GM10248 (cell line): Measurements from ENCODE around the gene UBE2QL1.
A peak's percentile ranks its signal among the peaks of the same experiment; 100 is the strongest.

ENCODE experiments used
- CTCF ChIA-PET: fragments of 300-600 bp; sonication (Branson Sonifier 250); formaldehyde crosslinking; extraction: SDS; loops from one replicate; lab custom pipeline; 2021; ENCODE audit warnings: antibody characterized with exemption; lab: Yijun Ruan, JAX
- POLR2A ChIA-PET: fragments of 350-650 bp; sonication (Branson Sonifier 250); formaldehyde crosslinking; extraction: SDS; loops from one replicate; lab custom pipeline; 2020; ENCODE audit warnings: antibody characterized with exemption; lab: Yijun Ruan, JAX
- DNase-seq: peaks from one replicate; pipeline ENCODE4 v3.0.0; 2012; ENCODE audit errors: extremely low spot score
- TF ChIP-seq, protein P1 (sequence below): IDR thresholded peaks from 2 replicates; pipeline ENCODE4 v1.5.1; 2012; ENCODE audit warnings: mild to moderate bottlenecking, low read depth; ENCODE audit errors: extremely low read depth, missing control alignments, control extremely low read depth

UBE2QL1 gene

DNA sequence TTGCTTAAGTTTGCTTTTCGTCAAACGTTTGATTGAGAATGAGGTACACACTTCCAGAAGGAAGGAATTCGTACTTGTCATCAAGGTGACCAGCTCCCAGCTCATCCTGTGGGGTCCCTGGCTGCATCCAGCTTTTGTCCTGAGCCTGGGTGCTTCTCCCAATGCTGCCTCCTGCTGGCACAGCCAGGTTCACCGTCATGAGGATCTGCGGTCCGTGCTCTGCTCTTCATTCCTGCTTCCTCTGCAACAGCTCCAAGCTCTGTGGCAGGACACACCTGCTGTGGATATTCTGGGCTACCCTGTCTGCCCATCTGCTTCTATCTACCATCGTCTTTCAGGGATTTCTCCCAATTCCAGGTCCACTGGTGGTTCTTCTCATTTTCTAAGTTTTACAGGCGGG, 13.3 kb upstream of the UBE2QL1 start:
- DNase-seq: no peak
- CTCF ChIA-PET: interaction anchor here (1.0 to 1.4 kb wide), 4 partner anchors 9 to 59 kb away, joined by 3 to 5 read pairs (median 4); no protein-coding TSS in a partner anchor
- TF ChIP-seq, protein P1, sequence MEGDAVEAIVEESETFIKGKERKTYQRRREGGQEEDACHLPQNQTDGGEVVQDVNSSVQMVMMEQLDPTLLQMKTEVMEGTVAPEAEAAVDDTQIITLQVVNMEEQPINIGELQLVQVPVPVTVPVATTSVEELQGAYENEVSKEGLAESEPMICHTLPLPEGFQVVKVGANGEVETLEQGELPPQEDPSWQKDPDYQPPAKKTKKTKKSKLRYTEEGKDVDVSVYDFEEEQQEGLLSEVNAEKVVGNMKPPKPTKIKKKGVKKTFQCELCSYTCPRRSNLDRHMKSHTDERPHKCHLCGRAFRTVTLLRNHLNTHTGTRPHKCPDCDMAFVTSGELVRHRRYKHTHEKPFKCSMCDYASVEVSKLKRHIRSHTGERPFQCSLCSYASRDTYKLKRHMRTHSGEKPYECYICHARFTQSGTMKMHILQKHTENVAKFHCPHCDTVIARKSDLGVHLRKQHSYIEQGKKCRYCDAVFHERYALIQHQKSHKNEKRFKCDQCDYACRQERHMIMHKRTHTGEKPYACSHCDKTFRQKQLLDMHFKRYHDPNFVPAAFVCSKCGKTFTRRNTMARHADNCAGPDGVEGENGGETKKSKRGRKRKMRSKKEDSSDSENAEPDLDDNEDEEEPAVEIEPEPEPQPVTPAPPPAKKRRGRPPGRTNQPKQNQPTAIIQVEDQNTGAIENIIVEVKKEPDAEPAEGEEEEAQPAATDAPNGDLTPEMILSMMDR: peak; percentile 27
- POLR2A ChIA-PET: no interaction called here

DNA sequence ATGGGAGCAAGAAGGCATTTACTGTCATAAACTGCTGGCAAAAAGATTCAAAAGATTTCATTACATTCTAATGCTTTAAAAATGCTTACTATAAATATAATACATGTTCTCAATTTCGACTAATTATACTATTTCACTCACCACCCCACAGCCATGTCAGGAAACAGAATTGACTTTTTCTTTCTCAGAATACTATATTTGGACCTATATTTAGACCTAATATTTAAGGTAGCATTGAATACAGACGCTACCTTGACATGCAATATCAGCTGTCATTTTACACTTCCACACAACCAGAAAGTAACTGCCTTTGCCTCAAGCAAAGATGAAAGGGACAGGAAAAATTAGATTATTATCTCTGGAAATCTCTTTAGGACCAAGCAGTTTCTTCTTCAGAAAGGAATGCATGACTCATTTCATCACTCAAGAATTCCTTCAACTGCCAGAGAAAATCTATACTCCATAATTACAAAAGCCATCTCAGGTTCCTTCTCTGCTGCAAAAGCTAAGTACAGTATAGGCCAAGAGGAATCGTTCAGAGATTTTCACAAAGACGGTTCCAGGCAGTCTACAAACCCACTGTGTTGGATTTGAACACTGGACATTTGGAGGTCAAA, 11.8 kb upstream of the UBE2QL1 start:
- no peak for DNase-seq
- POLR2A ChIA-PET: interaction anchor here (0.6 kb wide), 1 partner anchor 1750 kb away, joined by 4 read pairs; no protein-coding TSS in a partner anchor
- CTCF ChIA-PET: interaction anchor here (1.2 kb wide), 1 partner anchor 270 kb away, joined by 3 read pairs; no protein-coding TSS in a partner anchor
- TF ChIP-seq, protein P1: no peak

GRCh38 chr5:6439588-6440550, 8.8 kb upstream of the UBE2QL1 start:
- ChIA-PET CTCF (interaction anchor here (1.3 kb wide), 1 partner anchor 37 kb away, joined by 4 read pairs; no protein-coding TSS in a partner anchor), POLR2A (no interaction called here)
- no peak for DNase-seq

DNA sequence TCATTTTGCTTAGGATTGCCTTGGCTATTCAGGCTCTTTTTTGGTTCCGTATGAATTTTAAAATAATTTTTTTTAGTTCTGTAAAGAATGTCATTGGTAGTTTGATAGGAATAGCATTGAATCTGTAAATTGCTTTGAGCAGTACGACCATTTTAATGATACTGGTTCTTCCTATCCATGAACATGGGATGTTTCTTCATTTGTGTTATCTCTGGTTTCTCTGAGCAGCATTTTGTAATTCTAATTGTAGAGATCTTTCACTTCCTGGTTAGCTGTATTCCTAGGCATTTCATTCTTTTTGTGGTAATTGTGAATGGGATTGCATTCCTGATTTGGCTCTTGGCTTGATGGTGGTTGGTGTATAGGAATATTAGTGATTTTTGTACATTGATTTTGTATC, 6.3 kb upstream of the UBE2QL1 start:
- ChIA-PET POLR2A (no interaction called here), CTCF (no interaction called here)
- TF ChIP-seq, protein P1: no peak
- DNase-seq: no peak

More at GRCh38 chr5:6439588-6440550, 8.8 kb upstream of the UBE2QL1 start:
- TF ChIP-seq, protein P1: no peak

DNA sequence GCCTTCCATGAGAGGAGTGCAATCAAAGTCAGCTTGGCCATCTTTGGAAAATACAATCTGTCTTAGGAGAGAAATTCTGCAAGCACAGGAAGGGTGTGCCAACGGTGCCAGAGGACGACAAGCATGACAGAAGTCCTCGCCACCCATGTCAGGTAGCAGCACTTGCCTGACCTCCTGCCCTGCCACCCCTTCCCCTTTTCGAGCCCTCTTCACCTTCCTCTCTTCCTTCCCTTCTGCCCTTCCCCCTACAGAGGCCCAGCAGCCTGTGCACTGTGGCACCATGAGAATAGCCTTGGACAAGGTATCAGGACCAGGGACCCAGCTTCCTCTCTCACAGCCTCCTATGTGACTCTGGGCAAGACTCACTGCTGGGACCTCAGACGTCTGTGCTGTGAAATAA, 5.3 kb upstream of the UBE2QL1 start:
- POLR2A ChIA-PET: no interaction called here
- CTCF ChIA-PET: no interaction called here
- DNase-seq: no peak
- TF ChIP-seq, protein P1: no peak

GRCh38 chr5:6446042-6446441, 2.6 kb upstream of the UBE2QL1 start:
- DNase-seq: no peak
- POLR2A ChIA-PET: no interaction called here
- TF ChIP-seq, protein P1: no peak
- CTCF ChIA-PET: no interaction called here
